HL-60 (cell line): ENCODE data around the gene KCNQ5.

Source experiments
- CTCF ChIP-seq: IDR thresholded peaks from one replicate; pipeline ENCODE4 v1.5.1; 2011; ENCODE audit warnings: low read length, control low read depth, inconsistent platforms; ENCODE audit not compliant: insufficient read depth
- GABPA ChIP-seq: IDR thresholded peaks from 2 replicates; pipeline ENCODE4 v1.6.1; 2012; ENCODE audit warnings: low read depth

GRCh38 chr6:73045609-73046008 lies 423.7 kb downstream of the KCNQ5 start:
- no peak for TF ChIP-seq GABPA
- no peak for TF ChIP-seq CTCF
